K562 (cell line): ENCODE data around the gene CHCHD6. TPM values are rescaled to one million over a fixed set of nuclear protein-coding genes. Genes with fewer than 3 reads are reported as not detected.
A peak's percentile ranks its signal among the peaks of the same experiment; 100 is the strongest.

Experiments used
- CBX5 ChIP-seq: IDR thresholded peaks from 2 replicates; pipeline ENCODE4 v1.6.1; 2014; ENCODE audit warnings: low read depth, borderline replicate concordance
- CC2D1A ChIP-seq: fragments of 450-650 bp; IDR thresholded peaks from 2 replicates; pipeline ENCODE4 v1.6.1; 2017; ENCODE audit warnings: mild to moderate bottlenecking
- COPS2 ChIP-seq: fragments of 450-650 bp; conservative IDR thresholded peaks from 2 replicates; pipeline ENCODE4 v1.6.1; 2016; ENCODE audit warnings: mild to moderate bottlenecking, moderate library complexity
- E2F3 ChIP-seq: fragments of 250-450 bp; sonication (Bioruptor Pico); IDR thresholded peaks from 2 replicates; pipeline ENCODE4 v1.4.0; 2020; ENCODE audit warnings: mild to moderate bottlenecking
- FIP1L1 ChIP-seq: fragments of 200-400 bp; formaldehyde crosslinking; IDR thresholded peaks from 2 replicates; pipeline ENCODE4 v1.6.1; 2018; ENCODE audit warnings: mild to moderate bottlenecking, low read depth, low read length; ENCODE audit not compliant: poor library complexity, severe bottlenecking
- GATAD2A ChIP-seq: fragments of 450-650 bp; IDR thresholded peaks from 2 replicates; pipeline ENCODE4 v1.6.1; 2017
- L3MBTL2 ChIP-seq: fragments of 450-650 bp; IDR thresholded peaks from 2 replicates; pipeline ENCODE4 v1.6.1; 2016; ENCODE audit warnings: mild to moderate bottlenecking, moderate library complexity
- LCOR ChIP-seq: sonication (generic); formaldehyde crosslinking; IDR thresholded peaks from 2 replicates; pipeline ENCODE4 v1.8.0; 2022; ENCODE audit warnings: mild to moderate bottlenecking, missing genetic modification reagents
- MCM7 ChIP-seq, 2 experiments: fragments of 450-650 bp; IDR thresholded peaks; 2 replicates each; pipeline ENCODE4 v1.6.1; 2016 to 2018
- PPARD ChIP-seq: fragments of 250-450 bp; sonication (Bioruptor Pico); IDR thresholded peaks from 2 replicates; pipeline ENCODE4 v1.8.0; 2022; ENCODE audit warnings: inconsistent platforms, mild to moderate bottlenecking, moderate library complexity
- SETDB1 ChIP-seq: IDR thresholded peaks from one replicate; pipeline ENCODE4 v1.6.1; 2012; ENCODE audit warnings: low read length, control low read depth, inconsistent platforms
- SLC30A9 ChIP-seq: fragments of 250-450 bp; sonication (Bioruptor Pico); IDR thresholded peaks from 2 replicates; pipeline ENCODE4 v1.8.0; 2022; ENCODE audit warnings: mild to moderate bottlenecking, moderate library complexity
- SMARCB1 ChIP-seq: IDR thresholded peaks from 2 replicates; pipeline ENCODE4 v1.6.1; 2011; ENCODE audit warnings: improper control_type of control experiment, low read depth; ENCODE audit not compliant: insufficient read length
- XRCC3 ChIP-seq: fragments of 450-650 bp; IDR thresholded peaks from 2 replicates; pipeline ENCODE4 v1.6.1; 2017; ENCODE audit warnings: mild to moderate bottlenecking, moderate library complexity
- YBX1 ChIP-seq: fragments of 450-650 bp; IDR thresholded peaks from 2 replicates; pipeline ENCODE4 v1.7.1; 2016; ENCODE audit warnings: mild to moderate bottlenecking
- ZC3H11A ChIP-seq: IDR thresholded peaks from 2 replicates; pipeline ENCODE4 v1.6.1; 2012; ENCODE audit warnings: low read depth, low read length, improper control_type of control experiment
- ZC3H8 ChIP-seq: fragments of 450-650 bp; IDR thresholded peaks from 2 replicates; pipeline ENCODE4 v1.6.1; 2017
- ZNF217 ChIP-seq: sonication (generic); formaldehyde crosslinking; IDR thresholded peaks from 2 replicates; pipeline ENCODE4 v1.8.0; 2022; ENCODE audit warnings: mild to moderate bottlenecking, missing genetic modification reagents
- ZZZ3 ChIP-seq: fragments of 450-650 bp; IDR thresholded peaks from 2 replicates; pipeline ENCODE4 v1.6.1; 2016; ENCODE audit warnings: antibody characterized with exemption, mild to moderate bottlenecking, moderate library complexity
- polyA plus RNA-seq, 8 experiments: library from polyadenylated mRNA; depleted of rRNA in 4 of 8; stranded (reverse) in 5 of 8; unstranded in 3 of 8; fragments of >200 nt; fragmentation: Nextera tagmentation in 2 of 8; fragmentation: Illumina TruSeq in 1 of 8; extraction: Ambion mirVana in 2 of 8; extraction: Trizol in 1 of 8; gene quantifications; 2 replicates each; pipeline versions ENCODE4 v1.2.1 to v1.2.3, GENCODE V29; 2011 to 2014; ENCODE audit warnings: inconsistent platforms in 1 of 8, missing spikeins in 1 of 8
- total RNA-seq, 7 experiments: library from RNA; depleted of rRNA in 6 of 7; stranded (reverse); fragments of >200 nt in 6 of 7; fragmentation: Illumina TruSeq in 2 of 7; extraction: Trizol in 2 of 7; gene quantifications; 2 replicates each; pipeline versions ENCODE4 v1.2.1 to v1.2.3, GENCODE V29; 2011 to 2021; ENCODE audit warnings: low replicate concordance in 1 of 7
- TF ChIP-seq, protein P1 (sequence below), 2 experiments: fragments of 450-650 bp; formaldehyde crosslinking in 1 of 2; IDR thresholded peaks; 2 replicates each; pipeline versions ENCODE4 v1.4.0 to v1.6.1; 2014 to 2020; ENCODE audit warnings: mild to moderate bottlenecking in 2 of 2, borderline replicate concordance in 1 of 2, low read depth in 1 of 2
- TF ChIP-seq, protein P2 (sequence below): fragments of 450-650 bp; conservative IDR thresholded peaks from 2 replicates; pipeline ENCODE4 v1.6.1; 2016; ENCODE audit warnings: missing genetic modification characterization, low read depth, mild to moderate bottlenecking, control low read depth, missing compliant biosample characterization
- TF ChIP-seq, protein P3 (sequence below): sonication (generic); formaldehyde crosslinking; IDR thresholded peaks from 2 replicates; pipeline ENCODE4 v1.8.0; 2022; ENCODE audit warnings: mild to moderate bottlenecking, missing genetic modification reagents

Gene CHCHD6
- total and polyA plus RNA-seq, 9 of the 15 experiments (the other 6 are each of a cell fraction or from before 2014, with no cell fraction given), result 4.6 to 18.6 (median 10.9) TPM

DNA sequence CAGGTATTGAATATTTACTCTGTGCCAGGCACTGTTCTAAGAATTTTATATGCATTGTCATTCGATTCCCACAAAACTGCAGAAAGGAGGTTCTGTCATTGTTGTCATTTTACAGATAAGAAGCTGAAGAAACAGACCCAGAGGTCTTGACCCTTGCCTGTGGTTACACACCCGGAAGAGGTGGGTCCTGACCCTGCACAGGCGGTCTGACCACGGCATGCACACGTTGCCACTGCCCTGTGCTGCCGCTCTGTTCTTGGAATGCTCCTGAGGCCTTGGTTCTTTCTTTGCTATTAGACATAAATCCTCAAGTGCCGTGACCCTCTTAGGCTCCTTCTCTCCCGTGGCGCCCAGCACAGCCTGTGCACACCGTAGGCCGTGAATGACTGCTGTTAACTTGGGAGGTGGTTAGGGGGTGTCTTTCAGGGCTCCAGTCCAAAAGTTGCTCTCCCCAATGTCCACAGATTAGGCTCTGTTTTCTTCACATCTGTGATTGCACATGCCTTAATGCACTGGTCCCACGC lies 204.8 kb downstream of the CHCHD6 start (continued):
- TF ChIP-seq, protein P1, sequence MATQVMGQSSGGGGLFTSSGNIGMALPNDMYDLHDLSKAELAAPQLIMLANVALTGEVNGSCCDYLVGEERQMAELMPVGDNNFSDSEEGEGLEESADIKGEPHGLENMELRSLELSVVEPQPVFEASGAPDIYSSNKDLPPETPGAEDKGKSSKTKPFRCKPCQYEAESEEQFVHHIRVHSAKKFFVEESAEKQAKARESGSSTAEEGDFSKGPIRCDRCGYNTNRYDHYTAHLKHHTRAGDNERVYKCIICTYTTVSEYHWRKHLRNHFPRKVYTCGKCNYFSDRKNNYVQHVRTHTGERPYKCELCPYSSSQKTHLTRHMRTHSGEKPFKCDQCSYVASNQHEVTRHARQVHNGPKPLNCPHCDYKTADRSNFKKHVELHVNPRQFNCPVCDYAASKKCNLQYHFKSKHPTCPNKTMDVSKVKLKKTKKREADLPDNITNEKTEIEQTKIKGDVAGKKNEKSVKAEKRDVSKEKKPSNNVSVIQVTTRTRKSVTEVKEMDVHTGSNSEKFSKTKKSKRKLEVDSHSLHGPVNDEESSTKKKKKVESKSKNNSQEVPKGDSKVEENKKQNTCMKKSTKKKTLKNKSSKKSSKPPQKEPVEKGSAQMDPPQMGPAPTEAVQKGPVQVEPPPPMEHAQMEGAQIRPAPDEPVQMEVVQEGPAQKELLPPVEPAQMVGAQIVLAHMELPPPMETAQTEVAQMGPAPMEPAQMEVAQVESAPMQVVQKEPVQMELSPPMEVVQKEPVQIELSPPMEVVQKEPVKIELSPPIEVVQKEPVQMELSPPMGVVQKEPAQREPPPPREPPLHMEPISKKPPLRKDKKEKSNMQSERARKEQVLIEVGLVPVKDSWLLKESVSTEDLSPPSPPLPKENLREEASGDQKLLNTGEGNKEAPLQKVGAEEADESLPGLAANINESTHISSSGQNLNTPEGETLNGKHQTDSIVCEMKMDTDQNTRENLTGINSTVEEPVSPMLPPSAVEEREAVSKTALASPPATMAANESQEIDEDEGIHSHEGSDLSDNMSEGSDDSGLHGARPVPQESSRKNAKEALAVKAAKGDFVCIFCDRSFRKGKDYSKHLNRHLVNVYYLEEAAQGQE (IDR thresholded peaks at IDR 0.05; ENCODE audit: borderline replicate concordance), result 0 out of 2 replicates have a peak, but pooled peaks have one; percentile 20
- TF ChIP-seq, protein P1 (CRISPR knock-in tag; IDR thresholded peaks at IDR 0.05; ENCODE audit: low read depth), result no peak
- no peak for TF ChIP-seq YBX1
- no peak for TF ChIP-seq PPARD
- TF ChIP-seq FIP1L1, result no peak
- peak; percentile 89 for TF ChIP-seq GATAD2A
- no peak for TF ChIP-seq CBX5
- TF ChIP-seq ZC3H11A, result no peak
- no peak for TF ChIP-seq LCOR (CRISPR knock-in tag)
- no peak for TF ChIP-seq COPS2
- TF ChIP-seq SMARCB1, result no peak
- TF ChIP-seq, protein P2, sequence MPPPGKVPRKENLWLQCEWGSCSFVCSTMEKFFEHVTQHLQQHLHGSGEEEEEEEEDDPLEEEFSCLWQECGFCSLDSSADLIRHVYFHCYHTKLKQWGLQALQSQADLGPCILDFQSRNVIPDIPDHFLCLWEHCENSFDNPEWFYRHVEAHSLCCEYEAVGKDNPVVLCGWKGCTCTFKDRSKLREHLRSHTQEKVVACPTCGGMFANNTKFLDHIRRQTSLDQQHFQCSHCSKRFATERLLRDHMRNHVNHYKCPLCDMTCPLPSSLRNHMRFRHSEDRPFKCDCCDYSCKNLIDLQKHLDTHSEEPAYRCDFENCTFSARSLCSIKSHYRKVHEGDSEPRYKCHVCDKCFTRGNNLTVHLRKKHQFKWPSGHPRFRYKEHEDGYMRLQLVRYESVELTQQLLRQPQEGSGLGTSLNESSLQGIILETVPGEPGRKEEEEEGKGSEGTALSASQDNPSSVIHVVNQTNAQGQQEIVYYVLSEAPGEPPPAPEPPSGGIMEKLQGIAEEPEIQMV (tag), result no peak
- TF ChIP-seq XRCC3, result no peak
- TF ChIP-seq SLC30A9 (CRISPR knock-in tag), result no peak
- no peak for TF ChIP-seq SETDB1
- TF ChIP-seq CC2D1A, result no peak
- TF ChIP-seq L3MBTL2, result peak; percentile 86
- TF ChIP-seq ZC3H8, result no peak
- no peak for TF ChIP-seq ZZZ3
- TF ChIP-seq E2F3, result no peak
- TF ChIP-seq ZNF217, result no peak
- no peak for TF ChIP-seq MCM7 (IDR thresholded peaks at IDR 0.05)
- TF ChIP-seq, protein P3, sequence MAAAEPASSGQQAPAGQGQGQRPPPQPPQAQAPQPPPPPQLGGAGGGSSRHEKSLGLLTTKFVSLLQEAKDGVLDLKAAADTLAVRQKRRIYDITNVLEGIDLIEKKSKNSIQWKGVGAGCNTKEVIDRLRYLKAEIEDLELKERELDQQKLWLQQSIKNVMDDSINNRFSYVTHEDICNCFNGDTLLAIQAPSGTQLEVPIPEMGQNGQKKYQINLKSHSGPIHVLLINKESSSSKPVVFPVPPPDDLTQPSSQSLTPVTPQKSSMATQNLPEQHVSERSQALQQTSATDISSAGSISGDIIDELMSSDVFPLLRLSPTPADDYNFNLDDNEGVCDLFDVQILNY, result no peak
